Measurements from ENCODE around the gene C10orf90.

Gene C10orf90

GRCh38 chr10:126536148-126536547 is 134.3 kb downstream of the C10orf90 start:
- no peak for DNase-seq (ENCODE audit: low spot score)

GRCh38 chr10:126533644-126534043 is 136.8 kb downstream of the C10orf90 start:
- no peak for DNase-seq (ENCODE audit: low spot score)

GRCh38 chr10:126528315-126528835 is 142.1 kb downstream of the C10orf90 start:
- DNase-seq (ENCODE audit: low spot score) = no peak

DNA sequence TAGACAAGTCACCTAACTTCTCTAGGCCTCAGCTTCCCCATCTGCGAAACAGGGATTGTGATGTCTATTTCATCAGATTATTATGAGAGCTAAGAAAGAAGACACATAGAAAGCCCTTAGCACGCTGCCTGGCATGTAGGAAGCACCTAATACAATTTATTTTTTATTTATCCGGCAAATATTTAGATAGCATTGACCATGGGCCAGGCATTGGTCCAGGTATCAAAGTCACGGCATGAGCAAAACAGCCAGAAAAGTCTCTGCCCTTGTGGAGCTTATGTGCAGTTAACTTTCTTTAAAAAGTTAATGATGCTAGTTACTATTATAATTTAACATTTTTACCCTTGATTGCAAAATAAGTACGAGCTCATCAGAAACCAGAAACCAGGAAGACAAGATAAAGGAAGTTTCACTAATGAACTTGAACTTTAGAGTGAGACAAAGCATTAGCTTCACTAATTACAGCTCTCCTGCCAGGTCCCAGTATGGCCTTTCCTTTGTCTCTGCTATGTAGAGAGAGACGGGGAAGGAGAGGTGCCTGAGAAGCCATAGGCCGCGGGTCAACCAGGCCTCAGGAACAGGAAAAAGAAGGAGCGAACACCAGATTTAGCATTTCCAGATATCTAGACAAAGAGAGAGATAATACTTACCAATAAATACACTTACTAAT is 142.7 kb downstream of the C10orf90 start:
- DNase-seq (ENCODE audit: low spot score) = no peak

- DNase-seq (ENCODE audit: low spot score) = no peak
Observed at GRCh38 chr10:126525326-126525725, 145.2 kb downstream of the C10orf90 start.

GRCh38 chr10:126524526-126524925 is 146.0 kb downstream of the C10orf90 start:
- no peak for DNase-seq (ENCODE audit: low spot score)

DNA sequence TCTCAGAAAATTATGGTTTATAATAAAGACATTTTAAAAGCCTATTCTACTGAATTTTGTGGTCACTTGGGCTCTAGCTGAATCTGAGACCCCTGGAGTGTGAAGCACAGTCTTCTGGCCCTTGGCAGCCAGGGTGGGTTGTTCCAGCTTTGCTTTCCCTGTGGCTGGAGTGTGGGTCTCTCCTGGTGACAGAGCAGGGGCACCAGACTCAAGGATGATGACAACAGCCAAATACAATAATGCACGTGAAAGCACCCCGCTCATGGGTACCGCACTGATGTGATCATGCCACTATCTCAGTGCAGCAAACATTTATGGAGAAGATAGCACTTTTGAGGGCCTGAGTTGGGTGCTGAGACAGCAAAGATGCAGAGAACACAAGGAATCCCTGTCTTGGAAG is 147.4 kb downstream of the C10orf90 start:
- no peak for DNase-seq (ENCODE audit: low spot score)

DNA sequence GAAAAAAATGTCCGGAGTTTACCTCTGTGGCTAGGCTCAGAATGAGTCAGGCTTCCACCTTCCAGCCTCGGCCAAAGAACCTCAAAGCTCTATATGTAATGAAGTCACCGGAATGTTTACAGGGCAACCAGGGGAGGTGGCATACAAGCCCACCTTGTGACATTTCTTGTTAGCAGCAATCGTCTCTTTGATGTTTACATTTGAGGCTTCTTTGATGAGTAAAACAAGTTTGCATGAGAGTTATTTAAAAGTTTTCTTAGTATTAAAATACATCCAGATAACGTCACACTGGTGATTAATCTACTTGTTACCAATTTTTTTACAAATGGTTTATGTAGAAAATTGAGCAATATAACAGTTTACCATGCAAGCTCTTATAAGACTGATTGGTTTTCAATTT is 149.1 kb downstream of the C10orf90 start:
- DNase-seq (ENCODE audit: low spot score) = peak; percentile 98

GRCh38 chr10:126520751-126521317 is 149.7 kb downstream of the C10orf90 start:
- peak; percentile 63 for DNase-seq (ENCODE audit: low spot score)

GRCh38 chr10:126519992-126520391 is 150.5 kb downstream of the C10orf90 start:
- no peak for DNase-seq (ENCODE audit: low spot score)

- no peak for DNase-seq (ENCODE audit: low spot score)
Observed at GRCh38 chr10:126519185-126519584, 151.3 kb downstream of the C10orf90 start.

DNA sequence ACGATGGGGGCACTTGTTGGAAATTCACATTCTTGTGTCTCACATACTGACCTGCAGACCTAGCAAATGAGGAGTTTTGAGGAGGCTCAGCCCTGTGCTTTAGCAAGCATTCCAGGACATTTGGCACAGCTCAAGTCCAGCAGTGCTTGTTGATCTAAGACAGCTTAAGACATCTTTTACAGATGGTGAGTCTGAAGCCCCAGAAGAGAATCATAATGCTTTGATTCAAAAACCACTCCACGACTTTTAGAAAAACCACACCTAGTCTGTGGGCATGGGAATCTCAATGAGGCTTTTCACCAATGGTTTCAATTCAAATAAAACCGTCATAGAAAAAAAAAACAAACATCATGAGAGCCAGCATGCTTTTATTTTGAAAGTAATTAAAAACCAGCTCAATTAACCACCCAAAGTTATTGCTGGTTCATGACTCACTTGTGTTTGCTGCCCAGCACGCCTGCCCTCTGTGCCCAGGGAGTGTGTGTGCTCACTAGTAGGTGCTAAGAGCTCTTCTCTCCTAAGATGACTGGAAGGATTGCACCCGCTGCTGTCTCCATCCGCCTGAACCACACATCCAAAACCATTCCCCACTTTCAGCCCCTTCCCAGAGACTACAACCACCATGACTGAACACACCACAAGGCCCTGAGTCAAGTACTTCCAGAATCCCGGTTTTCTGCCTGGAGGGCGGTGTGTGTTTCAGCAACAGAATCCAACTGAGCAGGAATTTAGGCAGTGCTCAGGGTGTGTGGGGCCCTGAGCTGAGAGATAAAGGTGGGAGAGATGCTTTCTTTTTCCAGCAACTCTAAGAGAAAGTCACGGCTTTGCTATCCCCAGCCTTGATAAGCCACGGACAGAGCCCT is 152.0 kb downstream of the C10orf90 start:
- DNase-seq (ENCODE audit: low spot score) = peak; percentile 77

GRCh38 chr10:126516515-126516914 is 154.0 kb downstream of the C10orf90 start:
- no peak for DNase-seq (ENCODE audit: low spot score)

DNA sequence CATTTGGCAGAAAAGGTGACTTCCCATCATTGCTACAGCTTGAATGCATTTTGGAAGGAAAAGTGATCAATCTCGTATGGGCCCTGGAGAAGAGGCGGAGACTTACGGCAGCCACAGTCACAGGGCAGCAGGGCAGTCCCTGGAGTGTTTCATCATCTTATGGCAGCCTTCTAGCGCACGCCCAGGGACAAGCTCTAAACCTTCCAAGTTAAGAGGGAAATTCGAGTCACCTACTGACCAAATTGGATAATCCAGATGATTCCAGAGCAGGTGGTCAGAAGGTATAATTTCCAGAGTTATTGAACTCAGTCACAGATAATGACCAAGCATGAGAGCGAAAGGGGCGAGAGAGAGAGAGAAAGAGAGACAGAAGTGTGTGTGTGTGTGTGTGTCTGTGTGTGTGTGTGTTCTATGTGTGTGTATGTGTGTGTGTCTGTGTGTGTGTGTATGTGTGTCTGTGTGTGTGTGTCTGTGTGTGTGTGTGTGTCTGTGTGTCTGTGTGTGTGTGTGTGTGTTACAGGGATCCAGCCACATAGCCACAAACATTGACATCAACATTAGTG is 158.5 kb downstream of the C10orf90 start:
- no peak for DNase-seq (ENCODE audit: low spot score)

DNA sequence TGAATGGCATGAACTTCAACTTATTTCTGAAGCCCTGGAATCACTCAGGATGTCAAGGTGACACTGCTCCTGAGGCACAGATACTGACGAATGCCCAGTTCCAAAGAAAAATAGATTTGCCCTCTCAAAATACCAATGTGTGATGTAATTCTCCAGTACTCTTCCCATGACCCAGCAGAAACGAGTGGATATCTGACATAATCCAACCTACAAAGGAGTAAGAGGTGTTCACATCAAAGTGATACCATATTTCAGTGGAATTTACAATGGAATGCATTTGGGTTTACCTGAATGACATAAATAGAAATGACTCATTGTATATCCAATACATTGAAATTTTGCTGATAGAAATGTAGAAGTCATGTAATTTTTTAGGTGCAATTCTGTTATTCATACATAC is 161.3 kb downstream of the C10orf90 start:
- peak; percentile 74 for DNase-seq (ENCODE audit: low spot score)

- no peak for DNase-seq (ENCODE audit: low spot score)
Observed at GRCh38 chr10:126508535-126509040, 161.9 kb downstream of the C10orf90 start.

DNA sequence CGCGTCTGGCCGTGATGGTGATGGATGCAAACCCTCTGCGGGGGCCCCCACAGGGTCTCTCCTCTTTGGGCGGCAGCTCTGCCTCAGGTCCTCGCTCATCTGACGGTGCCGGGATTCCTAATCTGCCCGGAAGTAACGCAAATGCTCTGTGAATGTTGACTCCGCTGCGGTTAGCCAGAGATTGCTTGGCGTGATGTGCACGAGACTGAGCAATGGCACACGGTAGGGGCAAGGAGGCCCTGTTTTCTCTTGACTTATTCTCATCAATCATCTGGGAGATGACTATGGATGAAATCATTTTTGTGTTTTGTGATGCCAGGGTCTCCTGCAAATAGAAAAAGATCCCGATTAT is 165.8 kb downstream of the C10orf90 start:
- no peak for DNase-seq (ENCODE audit: low spot score)

GRCh38 chr10:126504063-126504760 is 166.3 kb downstream of the C10orf90 start:
- DNase-seq (ENCODE audit: low spot score) = peak; percentile 68

DNA sequence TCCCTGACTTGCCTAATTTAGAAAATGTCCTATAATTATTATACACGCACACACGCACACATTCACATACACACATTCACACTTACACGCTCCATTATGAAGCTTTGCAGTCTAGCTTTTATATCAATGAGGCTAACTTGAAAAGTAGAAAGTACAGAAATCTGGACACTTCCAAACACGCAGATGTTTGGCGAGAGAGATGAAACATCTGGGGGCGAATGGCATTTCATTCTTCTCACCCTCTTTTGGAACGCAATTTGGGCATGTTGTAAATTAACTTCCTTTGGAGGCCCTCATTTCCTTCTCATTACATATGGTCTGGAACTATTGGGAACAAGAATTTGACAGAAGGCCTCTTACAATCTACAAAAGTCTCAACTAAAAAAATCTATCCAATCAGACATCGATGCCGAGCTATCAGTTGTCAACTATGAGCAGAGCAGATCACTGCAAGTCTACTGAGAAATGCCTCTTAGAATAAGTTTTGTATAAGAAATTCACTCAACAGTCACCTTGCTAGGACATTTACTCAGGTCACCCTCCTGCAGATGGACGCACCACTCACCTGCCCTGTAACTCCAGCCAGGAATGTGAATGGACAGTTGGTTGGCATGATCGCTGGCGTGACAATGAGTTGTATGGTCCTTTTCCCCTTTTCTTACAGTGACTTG is 167.0 kb downstream of the C10orf90 start:
- DNase-seq (ENCODE audit: low spot score) = no peak

DNA sequence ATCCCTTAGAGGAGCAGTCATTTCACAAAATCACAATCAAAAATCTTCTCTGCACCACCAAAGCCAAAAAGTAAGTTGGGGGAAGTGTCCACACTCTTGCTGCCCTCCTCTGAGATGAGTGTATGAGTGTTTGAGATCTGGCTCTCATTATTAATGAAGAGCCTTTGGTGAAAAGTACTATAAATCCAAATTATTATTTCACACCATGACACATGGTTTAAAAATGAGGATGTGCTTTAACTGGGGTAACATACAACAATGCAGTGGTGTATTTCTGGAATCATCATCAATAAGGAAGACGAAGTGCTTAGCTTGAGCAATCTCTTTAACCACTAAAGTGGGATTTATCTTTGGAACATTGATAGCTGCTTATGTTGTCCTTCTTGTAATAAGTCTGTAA is 168.1 kb downstream of the C10orf90 start:
- DNase-seq (ENCODE audit: low spot score) = no peak

- no peak for DNase-seq (ENCODE audit: low spot score)
Observed at GRCh38 chr10:126501828-126502227, 168.7 kb downstream of the C10orf90 start.

All from SW480 (cell line).